WTC11 (cell line): ENCODE measurements around the gene GANAB. TPM values are rescaled to one million over a fixed set of nuclear protein-coding genes. Genes with fewer than 3 reads are reported as not detected.

Experiments
- ATAC-seq: fragments of 200-7000 bp; cut with Tn5 transposase; 2 replicates; pipeline ENCODE4 v1.10.0; 2021; ENCODE audit warnings: mild to moderate bottlenecking, moderate library complexity
- CTCF ChIA-PET: fragments of 300-600 bp; sonication (Branson Sonifier 250); formaldehyde crosslinking; loops from one replicate; lab custom pipeline; 2021; ENCODE audit warnings: antibody characterized with exemption; lab: Charles Lee
- POLR2A ChIA-PET: fragments of 350-600 bp; sonication (Branson Sonifier 250); formaldehyde crosslinking; loops from one replicate; lab custom pipeline; 2021; ENCODE audit warnings: antibody characterized with exemption; lab: Charles Lee
- DNase-seq: peaks from one replicate; pipeline ENCODE4 v3.0.0; 2021; ENCODE audit warnings: low spot score
- H3K27ac Mint-ChIP-seq: 2 replicates; pipeline ENCODE4 v1.8.0; 2021; ENCODE audit warnings: mixed read lengths
- H3K27me3 Mint-ChIP-seq: 2 replicates; pipeline ENCODE4 v1.8.0; 2021; ENCODE audit warnings: low read depth, mild to moderate bottlenecking, moderate library complexity, mixed read lengths
- H3K36me3 Mint-ChIP-seq: 2 replicates; pipeline ENCODE4 v1.8.0; 2021; ENCODE audit warnings: mixed read lengths
- H3K4me1 Mint-ChIP-seq: 2 replicates; pipeline ENCODE4 v1.8.0; 2022; ENCODE audit warnings: mixed read lengths
- H3K4me3 Mint-ChIP-seq: 2 replicates; pipeline ENCODE4 v1.8.0; 2021; ENCODE audit warnings: mild to moderate bottlenecking, moderate library complexity, mixed read lengths
- H3K9me3 Mint-ChIP-seq: 2 replicates; pipeline ENCODE4 v1.8.0; 2021; ENCODE audit warnings: mixed read lengths
- EMX1 ChIP-seq: fragments of 250-450 bp; sonication (Bioruptor Pico); IDR thresholded peaks from 2 replicates; pipeline ENCODE4 v1.8.0; 2021; ENCODE audit warnings: mild to moderate bottlenecking
- ERG ChIP-seq: fragments of 250-450 bp; sonication (Bioruptor Pico); IDR thresholded peaks from 2 replicates; pipeline ENCODE4 v1.8.0; 2021; ENCODE audit warnings: mild to moderate bottlenecking
- FOXJ3 ChIP-seq: sonication (generic); formaldehyde crosslinking; IDR thresholded peaks from 2 replicates; pipeline ENCODE4 v1.9.0; 2021; ENCODE audit warnings: missing genetic modification reagents, mild to moderate bottlenecking, borderline replicate concordance
- FOXK1 ChIP-seq: sonication (generic); formaldehyde crosslinking; IDR thresholded peaks from 2 replicates; pipeline ENCODE4 v1.8.0; 2022; ENCODE audit warnings: mild to moderate bottlenecking, moderate library complexity, missing genetic modification reagents
- FOXP4 ChIP-seq: sonication (generic); formaldehyde crosslinking; IDR thresholded peaks from 2 replicates; pipeline ENCODE4 v1.8.0; 2022; ENCODE audit warnings: mild to moderate bottlenecking, missing genetic modification reagents
- GRHL2 ChIP-seq: fragments of 250-450 bp; sonication (Bioruptor Pico); IDR thresholded peaks from 2 replicates; pipeline ENCODE4 v1.8.0; 2022; ENCODE audit warnings: mild to moderate bottlenecking, moderate library complexity; ENCODE audit not compliant: insufficient replicate concordance, severe bottlenecking
- IRF2 ChIP-seq: sonication (generic); formaldehyde crosslinking; IDR thresholded peaks from 2 replicates; pipeline ENCODE4 v1.8.0; 2022; ENCODE audit warnings: low read depth, missing genetic modification reagents, borderline replicate concordance
- NFATC4 ChIP-seq: fragments of 250-450 bp; sonication (Bioruptor Pico); IDR thresholded peaks from 2 replicates; pipeline ENCODE4 v1.9.0; 2021; ENCODE audit warnings: mild to moderate bottlenecking
- OVOL2 ChIP-seq: fragments of 250-450 bp; sonication (Bioruptor Pico); IDR thresholded peaks from 2 replicates; pipeline ENCODE4 v1.9.0; 2021; ENCODE audit warnings: mild to moderate bottlenecking, borderline replicate concordance
- PRRX2 ChIP-seq: fragments of 250-450 bp; sonication (Bioruptor Pico); IDR thresholded peaks from 2 replicates; pipeline ENCODE4 v1.8.0; 2021; ENCODE audit warnings: mild to moderate bottlenecking
- ZNF416 ChIP-seq: fragments of 250-450 bp; sonication (Bioruptor Pico); IDR thresholded peaks from 2 replicates; pipeline ENCODE4 v1.9.0; 2021; ENCODE audit warnings: mild to moderate bottlenecking, inconsistent platforms
- ZNF425 ChIP-seq: fragments of 250-450 bp; sonication (Bioruptor Pico); conservative IDR thresholded peaks from 2 replicates; pipeline ENCODE4 v1.9.0; 2021; ENCODE audit warnings: mild to moderate bottlenecking
- total RNA-seq: library from RNA; stranded (reverse); gene quantifications from 3 replicates; pipeline ENCODE4 v1.2.3, GENCODE V29; 2021
- TF ChIP-seq, protein P1 (sequence below): sonication (generic); formaldehyde crosslinking; IDR thresholded peaks from 2 replicates; pipeline ENCODE4 v1.8.1; 2023; ENCODE audit warnings: mild to moderate bottlenecking, missing genetic modification reagents, moderate library complexity
- TF ChIP-seq, protein P2 (sequence below): fragments of 250-450 bp; sonication (Bioruptor Pico); IDR thresholded peaks from 2 replicates; pipeline ENCODE4 v1.9.0; 2021; ENCODE audit warnings: mild to moderate bottlenecking
- TF ChIP-seq, protein P3 (sequence below): fragments of 250-450 bp; sonication (Bioruptor Pico); IDR thresholded peaks from 2 replicates; pipeline ENCODE4 v1.9.0; 2021; ENCODE audit warnings: mild to moderate bottlenecking, borderline replicate concordance

The GANAB gene
- total RNA-seq, 1 experiment from 2014 or later = 327 TPM

- Mint-ChIP-seq H3K4me1 (peaks cover 20% of the 10 kb centered on the region), H3K36me3 (peaks cover 30% of the 10 kb centered on the region)
- CTCF ChIA-PET = interaction anchor here (0.8 to 1.9 kb wide), 5 partner anchors 28 to 122 kb away, joined by 3 to 12 read pairs (median 3); partner anchors contain the start of gene TUT1
- no peak for DNase-seq
- TF ChIP-seq OVOL2 (CRISPR knock-in tag) (no peak), EMX1 (peak; percentile 85; the same call in 1 of the 2 replicates), GRHL2 (CRISPR knock-in tag) (no peak), ZNF416 (CRISPR knock-in tag) (peak; percentile 20; the same call in 1 of the 2 replicates), FOXK1 (CRISPR knock-in tag) (no peak), ERG (0 out of 2 replicates have a peak, but pooled peaks have one; percentile 19), ZNF425 (CRISPR knock-in tag) (peak; percentile 56; the same call in 1 of the 2 replicates), IRF2 (CRISPR knock-in tag) (no peak), PRRX2 (peak; percentile 56), FOXJ3 (CRISPR knock-in tag) (0 out of 2 replicates have a peak, but pooled peaks have one; percentile 45), FOXP4 (CRISPR knock-in tag) (no peak), NFATC4 (peak; percentile 19)
- TF ChIP-seq, protein P1, sequence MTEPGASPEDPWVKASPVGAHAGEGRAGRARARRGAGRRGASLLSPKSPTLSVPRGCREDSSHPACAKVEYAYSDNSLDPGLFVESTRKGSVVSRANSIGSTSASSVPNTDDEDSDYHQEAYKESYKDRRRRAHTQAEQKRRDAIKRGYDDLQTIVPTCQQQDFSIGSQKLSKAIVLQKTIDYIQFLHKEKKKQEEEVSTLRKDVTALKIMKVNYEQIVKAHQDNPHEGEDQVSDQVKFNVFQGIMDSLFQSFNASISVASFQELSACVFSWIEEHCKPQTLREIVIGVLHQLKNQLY (CRISPR knock-in tag) = 0 out of 2 replicates have a peak, but pooled peaks have one; percentile 12
- TF ChIP-seq, protein P2, sequence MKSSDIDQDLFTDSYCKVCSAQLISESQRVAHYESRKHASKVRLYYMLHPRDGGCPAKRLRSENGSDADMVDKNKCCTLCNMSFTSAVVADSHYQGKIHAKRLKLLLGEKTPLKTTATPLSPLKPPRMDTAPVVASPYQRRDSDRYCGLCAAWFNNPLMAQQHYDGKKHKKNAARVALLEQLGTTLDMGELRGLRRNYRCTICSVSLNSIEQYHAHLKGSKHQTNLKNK = no peak
- TF ChIP-seq, protein P3, sequence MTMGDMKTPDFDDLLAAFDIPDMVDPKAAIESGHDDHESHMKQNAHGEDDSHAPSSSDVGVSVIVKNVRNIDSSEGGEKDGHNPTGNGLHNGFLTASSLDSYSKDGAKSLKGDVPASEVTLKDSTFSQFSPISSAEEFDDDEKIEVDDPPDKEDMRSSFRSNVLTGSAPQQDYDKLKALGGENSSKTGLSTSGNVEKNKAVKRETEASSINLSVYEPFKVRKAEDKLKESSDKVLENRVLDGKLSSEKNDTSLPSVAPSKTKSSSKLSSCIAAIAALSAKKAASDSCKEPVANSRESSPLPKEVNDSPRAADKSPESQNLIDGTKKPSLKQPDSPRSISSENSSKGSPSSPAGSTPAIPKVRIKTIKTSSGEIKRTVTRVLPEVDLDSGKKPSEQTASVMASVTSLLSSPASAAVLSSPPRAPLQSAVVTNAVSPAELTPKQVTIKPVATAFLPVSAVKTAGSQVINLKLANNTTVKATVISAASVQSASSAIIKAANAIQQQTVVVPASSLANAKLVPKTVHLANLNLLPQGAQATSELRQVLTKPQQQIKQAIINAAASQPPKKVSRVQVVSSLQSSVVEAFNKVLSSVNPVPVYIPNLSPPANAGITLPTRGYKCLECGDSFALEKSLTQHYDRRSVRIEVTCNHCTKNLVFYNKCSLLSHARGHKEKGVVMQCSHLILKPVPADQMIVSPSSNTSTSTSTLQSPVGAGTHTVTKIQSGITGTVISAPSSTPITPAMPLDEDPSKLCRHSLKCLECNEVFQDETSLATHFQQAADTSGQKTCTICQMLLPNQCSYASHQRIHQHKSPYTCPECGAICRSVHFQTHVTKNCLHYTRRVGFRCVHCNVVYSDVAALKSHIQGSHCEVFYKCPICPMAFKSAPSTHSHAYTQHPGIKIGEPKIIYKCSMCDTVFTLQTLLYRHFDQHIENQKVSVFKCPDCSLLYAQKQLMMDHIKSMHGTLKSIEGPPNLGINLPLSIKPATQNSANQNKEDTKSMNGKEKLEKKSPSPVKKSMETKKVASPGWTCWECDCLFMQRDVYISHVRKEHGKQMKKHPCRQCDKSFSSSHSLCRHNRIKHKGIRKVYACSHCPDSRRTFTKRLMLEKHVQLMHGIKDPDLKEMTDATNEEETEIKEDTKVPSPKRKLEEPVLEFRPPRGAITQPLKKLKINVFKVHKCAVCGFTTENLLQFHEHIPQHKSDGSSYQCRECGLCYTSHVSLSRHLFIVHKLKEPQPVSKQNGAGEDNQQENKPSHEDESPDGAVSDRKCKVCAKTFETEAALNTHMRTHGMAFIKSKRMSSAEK (CRISPR knock-in tag) = 0 out of 2 replicates have a peak, but pooled peaks have one; percentile 55
- TF ChIP-seq, all 79 proteins: peak for 9
- Mint-ChIP-seq H3K9me3 (no peaks in the 10 kb centered on the region), H3K27ac (peak overlapping the region; percentile 88), H3K4me3 (peak overlapping the region; percentile 97), H3K27me3 (no peaks in the 10 kb centered on the region)
- no peak for ATAC-seq
- POLR2A ChIA-PET = interaction anchor here (1.1 to 3.2 kb wide), 9 partner anchors 8 to 190 kb away, joined by 3 to 42 read pairs (median 13); partner anchors contain the start of genes B3GAT3, BSCL2, GANAB and GNG3
Observed at GRCh38 chr11:62666259-62666926, 20.0 kb upstream of the GANAB start.
